ENCODE data around the gene CCDC28A.
A peak's percentile ranks its signal among the peaks of the same experiment; 100 is the strongest.

Gene CCDC28A

GRCh38 chr6:138796771-138797170 lies 23.2 kb downstream of the CCDC28A start:
- DNase-seq = no peak

GRCh38 chr6:138797806-138798446 lies 24.4 kb downstream of the CCDC28A start:
- DNase-seq = no peak

- DNase-seq = no peak
Observed at GRCh38 chr6:138800377-138801150, 27.0 kb downstream of the CCDC28A start.

GRCh38 chr6:138803331-138803730 lies 29.8 kb downstream of the CCDC28A start:
- DNase-seq = no peak

- DNase-seq = no peak
Observed at GRCh38 chr6:138803861-138804260, 30.3 kb downstream of the CCDC28A start.

- no peak for DNase-seq
Observed at GRCh38 chr6:138805016-138805765, 31.6 kb downstream of the CCDC28A start.

GRCh38 chr6:138806889-138807288 lies 33.3 kb downstream of the CCDC28A start:
- no peak for DNase-seq

GRCh38 chr6:138809677-138810076 lies 36.1 kb downstream of the CCDC28A start:
- DNase-seq = no peak

GRCh38 chr6:138811866-138812265 lies 38.3 kb downstream of the CCDC28A start:
- no peak for DNase-seq

GRCh38 chr6:138814179-138814834 lies 40.7 kb downstream of the CCDC28A start:
- DNase-seq = peak; percentile 81

GRCh38 chr6:138815221-138815620 lies 41.7 kb downstream of the CCDC28A start:
- DNase-seq = no peak

- DNase-seq = peak; percentile 74
Observed at GRCh38 chr6:138815797-138816528, 42.4 kb downstream of the CCDC28A start.

- DNase-seq = no peak
Observed at GRCh38 chr6:138817799-138818198, 44.2 kb downstream of the CCDC28A start.

- no peak for DNase-seq
Observed at GRCh38 chr6:138818496-138819194, 45.1 kb downstream of the CCDC28A start.

GRCh38 chr6:138821519-138821918 lies 48.0 kb downstream of the CCDC28A start:
- no peak for DNase-seq

- no peak for DNase-seq
Observed at GRCh38 chr6:138824482-138825144, 51.0 kb downstream of the CCDC28A start.

GRCh38 chr6:138830248-138830647 lies 56.7 kb downstream of the CCDC28A start:
- DNase-seq = no peak

- no peak for DNase-seq
Observed at GRCh38 chr6:138832182-138832581, 58.6 kb downstream of the CCDC28A start.

GRCh38 chr6:138833816-138834539 lies 60.4 kb downstream of the CCDC28A start:
- DNase-seq = peak; percentile 18

GRCh38 chr6:138837246-138837645 lies 63.7 kb downstream of the CCDC28A start:
- DNase-seq = no peak

All from SHP77 treated with DMSO at 0.1 percent for 48 hours (cell line).